Measurements from ENCODE around the gene FOXO3. TPM values are rescaled to one million over a fixed set of nuclear protein-coding genes. Genes with fewer than 3 reads are reported as not detected.

The FOXO3 gene
- total and polyA plus RNA-seq, 7 donors = 20.6 to 160 (median 76.5) TPM

GRCh38 chr6:108609276-108609769 is 48.6 kb downstream of the FOXO3 start:
- TF ChIP-seq CTCF (IDR thresholded peaks at IDR 0.05) = no peak
- peak; percentile 82 to 94 (median 92) for ATAC-seq
- no peak overlapping the region for H3K4me3 ChIP-seq
- no peaks in the 10 kb centered on the region for H3K36me3 ChIP-seq (ENCODE audit: insufficient read depth in 1 of 2, low read depth in 1 of 2)
- DNase-seq = peak in 1 of 2 donors; percentile 22
- peak overlapping the region; percentile 77 for H3K27ac ChIP-seq
- no peaks in the 10 kb centered on the region for H3K27me3 ChIP-seq (ENCODE audit: insufficient read depth in 3 of 3, low read length in 2 of 3)
- whole genome bisulfite sequencing, 3 donors = 41 to 71% (median 46%) methylated on average over 5 of the region's 5 CpGs
- intact Hi-C loops (cut with DNase I) = loop anchor here in 1 of 2 donors (5.0 kb wide), 1 partner anchor 47 kb away; the partner anchor contains the start of gene FOXO3
- peaks cover 9% of the 10 kb centered on the region for H3K9me3 ChIP-seq
- H3K4me1 ChIP-seq = peaks cover 75% of the 10 kb centered on the region

- H3K27ac ChIP-seq = peak overlapping the region; percentile 77
- WGBS, 3 donors = 73 to 77% (median 74%) methylated on average over 3 of the region's 3 CpGs
Observed at GRCh38 chr6:108610270-108610839, 49.6 kb downstream of the FOXO3 start.

GRCh38 chr6:108610957-108611586 is 50.4 kb downstream of the FOXO3 start:
- H3K27me3 ChIP-seq (ENCODE audit: insufficient read depth in 3 of 3, low read length in 2 of 3) = no peaks in the 10 kb centered on the region
- H3K4me3 ChIP-seq = no peak overlapping the region
- no peak for TF ChIP-seq CTCF (IDR thresholded peaks at IDR 0.05)
- peak overlapping the region; percentile 77 for H3K27ac ChIP-seq
- intact Hi-C loops (cut with DNase I) = no loop called here
- 46 to 54% (median 52%) methylated on average over 4 of the region's 4 CpGs for WGBS, 3 donors
- DNase-seq = no peak
- no peak for ATAC-seq
- peaks cover 79% of the 10 kb centered on the region for H3K4me1 ChIP-seq
- H3K9me3 ChIP-seq = peaks cover 9% of the 10 kb centered on the region
- H3K36me3 ChIP-seq (ENCODE audit: insufficient read depth in 1 of 2, low read depth in 1 of 2) = no peaks in the 10 kb centered on the region

More at GRCh38 chr6:108610270-108610839, 49.6 kb downstream of the FOXO3 start:
- peaks cover 9% of the 10 kb centered on the region for H3K9me3 ChIP-seq
- no peaks in the 10 kb centered on the region for H3K27me3 ChIP-seq (ENCODE audit: insufficient read depth in 3 of 3, low read length in 2 of 3)
- no peak for TF ChIP-seq CTCF (IDR thresholded peaks at IDR 0.05)
- no peak overlapping the region for H3K4me3 ChIP-seq
- H3K36me3 ChIP-seq (ENCODE audit: insufficient read depth in 1 of 2, low read depth in 1 of 2) = no peaks in the 10 kb centered on the region
- intact Hi-C loops (cut with DNase I) = no loop called here
- H3K4me1 ChIP-seq = peaks cover 79% of the 10 kb centered on the region
- ATAC-seq (no peak), DNase-seq (no peak)

- Histone ChIP-seq H3K4me1 (peaks cover 80% of the 10 kb centered on the region), H3K9me3 (peaks cover 9% of the 10 kb centered on the region), H3K4me3 (no peak overlapping the region), H3K27ac (no peak overlapping the region), H3K27me3 (ENCODE audit: insufficient read depth in 3 of 3, low read length in 2 of 3) (no peaks in the 10 kb centered on the region), H3K36me3 (ENCODE audit: insufficient read depth in 1 of 2, low read depth in 1 of 2) (no peaks in the 10 kb centered on the region)
- ATAC-seq (no peak), DNase-seq (no peak)
- intact Hi-C loops (cut with DNase I) = no loop called here
- no peak for TF ChIP-seq CTCF (IDR thresholded peaks at IDR 0.05)
Observed at GRCh38 chr6:108612852-108613251, 52.1 kb downstream of the FOXO3 start.

Measured in psoas muscle (tissue), 8 donors.